ENCODE measurements around the gene CD99.
A peak's percentile ranks its signal among the peaks of the same experiment; 100 is the strongest.

Gene CD99, protein sequence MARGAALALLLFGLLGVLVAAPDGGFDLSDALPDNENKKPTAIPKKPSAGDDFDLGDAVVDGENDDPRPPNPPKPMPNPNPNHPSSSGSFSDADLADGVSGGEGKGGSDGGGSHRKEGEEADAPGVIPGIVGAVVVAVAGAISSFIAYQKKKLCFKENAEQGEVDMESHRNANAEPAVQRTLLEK

DNA sequence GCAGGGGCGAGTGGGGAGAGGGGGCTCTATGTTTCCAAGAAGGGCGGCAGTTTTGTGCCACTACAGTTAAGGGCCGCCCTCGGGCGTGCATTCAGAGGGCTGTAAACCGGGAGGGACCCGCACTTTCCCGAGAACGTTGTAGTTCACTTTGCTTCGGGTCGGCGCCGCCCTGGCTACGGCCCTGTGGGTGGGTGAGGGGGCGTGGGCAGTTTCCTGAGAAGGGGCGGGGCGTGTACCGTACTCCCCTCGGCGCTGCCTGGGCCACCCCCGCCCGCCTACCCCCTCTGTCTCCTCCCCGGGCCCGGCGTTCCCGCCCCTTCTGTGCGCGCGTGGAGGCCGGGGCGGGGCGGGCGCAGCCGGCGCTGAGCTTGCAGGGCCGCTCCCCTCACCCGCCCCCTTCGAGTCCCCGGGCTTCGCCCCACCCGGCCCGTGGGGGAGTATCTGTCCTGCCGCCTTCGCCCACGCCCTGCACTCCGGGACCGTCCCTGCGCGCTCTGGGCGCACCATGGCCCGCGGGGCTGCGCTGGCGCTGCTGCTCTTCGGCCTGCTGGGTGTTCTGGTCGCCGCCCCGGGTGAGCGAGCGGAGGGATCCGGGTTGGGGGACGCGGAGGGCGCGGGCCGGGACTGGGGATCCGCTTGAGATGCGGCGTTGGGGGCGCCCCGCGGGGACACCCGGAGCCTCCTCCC lies at the start of gene CD99:
CD99 (plus strand) TSS at position 440 of the 687 bp plus-strand sequence; CDS start at position 506, 66 bp downstream.
- in situ Hi-C loops (cut with HindIII; ENCODE audit: low pct_ligation_motif_present, low pct_unique_long_range_greater_than_20kb, low sequenced_read_pairs), result no loop called here
- peak; percentile 68 for DNase-seq

DNA sequence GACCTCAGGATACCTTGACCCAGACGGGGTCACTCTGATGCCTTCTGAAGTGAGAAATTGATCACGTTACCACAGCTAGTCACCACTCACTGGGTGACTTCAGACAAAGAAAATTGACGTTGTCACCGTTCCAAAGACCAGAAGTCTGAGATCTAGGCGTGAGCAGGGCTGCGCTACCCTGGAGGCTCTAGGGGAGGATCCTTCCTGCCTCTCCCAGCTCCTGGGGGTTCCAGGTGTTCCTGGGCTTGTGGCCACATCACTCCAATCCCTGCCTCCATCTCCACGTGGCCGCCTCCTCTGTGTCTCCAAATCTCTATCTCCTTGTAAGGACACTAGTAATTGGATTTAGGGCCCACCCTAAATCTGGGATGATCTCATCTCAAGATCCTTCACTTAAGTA lies 48.9 kb upstream of the CD99 start:
- in situ Hi-C loops (cut with HindIII; ENCODE audit: low pct_ligation_motif_present, low pct_unique_long_range_greater_than_20kb, low sequenced_read_pairs), result no loop called here
- no peak for DNase-seq

DNA sequence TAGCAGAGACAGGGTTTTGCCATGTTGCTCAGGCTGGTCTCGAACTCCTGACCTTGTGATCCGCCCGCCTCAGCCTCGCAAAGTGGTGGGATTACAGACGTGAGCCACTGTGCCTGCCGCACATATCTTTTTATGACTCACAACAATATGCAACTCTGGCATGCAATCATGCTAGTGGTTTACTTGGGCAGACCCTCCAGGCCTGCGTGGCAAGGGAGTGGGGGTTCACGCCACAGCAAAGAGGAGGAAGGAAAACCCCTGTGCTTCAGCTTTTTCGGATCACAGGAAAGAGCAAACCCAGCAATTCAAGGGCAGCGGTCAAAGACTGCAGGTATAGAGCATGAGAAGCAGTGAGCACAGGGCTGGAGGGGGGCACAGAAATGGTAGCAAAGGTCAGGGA lies 48.3 kb upstream of the CD99 start:
- in situ Hi-C loops (cut with HindIII; ENCODE audit: low pct_ligation_motif_present, low pct_unique_long_range_greater_than_20kb, low sequenced_read_pairs), result no loop called here

DNA sequence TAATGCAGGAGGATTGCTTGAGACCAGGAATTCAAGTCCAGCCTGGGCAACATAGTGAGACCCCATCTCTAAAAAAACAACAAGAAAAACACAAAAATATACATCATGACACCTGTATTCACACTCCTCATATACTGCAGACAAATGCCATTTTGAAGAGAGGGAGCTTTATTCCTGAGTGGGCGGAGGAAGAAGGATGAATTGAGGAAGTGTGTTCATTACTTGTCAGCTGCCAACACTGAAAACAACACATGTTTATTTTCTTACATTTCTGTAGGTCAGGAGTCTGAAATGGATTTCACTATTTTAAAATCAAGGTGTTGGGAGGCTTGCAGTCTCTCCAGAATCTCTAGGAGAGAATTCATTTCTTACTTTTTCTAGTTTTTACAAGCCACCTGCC lies 47.2 kb upstream of the CD99 start:
- no peak for DNase-seq
- in situ Hi-C loops (cut with HindIII; ENCODE audit: low pct_ligation_motif_present, low pct_unique_long_range_greater_than_20kb, low sequenced_read_pairs), result no loop called here

More for the DNA sequence above, 48.3 kb upstream of the CD99 start:
- no peak for DNase-seq

GRCh38 chrX:2645563-2645962 lies 45.5 kb upstream of the CD99 start:
- in situ Hi-C loops (cut with HindIII; ENCODE audit: low pct_ligation_motif_present, low pct_unique_long_range_greater_than_20kb, low sequenced_read_pairs), result no loop called here
- DNase-seq, result no peak

GRCh38 chrX:2647627-2648026 lies 43.5 kb upstream of the CD99 start:
- in situ Hi-C loops (cut with HindIII; ENCODE audit: low pct_ligation_motif_present, low pct_unique_long_range_greater_than_20kb, low sequenced_read_pairs), result no loop called here
- DNase-seq, result no peak

DNA sequence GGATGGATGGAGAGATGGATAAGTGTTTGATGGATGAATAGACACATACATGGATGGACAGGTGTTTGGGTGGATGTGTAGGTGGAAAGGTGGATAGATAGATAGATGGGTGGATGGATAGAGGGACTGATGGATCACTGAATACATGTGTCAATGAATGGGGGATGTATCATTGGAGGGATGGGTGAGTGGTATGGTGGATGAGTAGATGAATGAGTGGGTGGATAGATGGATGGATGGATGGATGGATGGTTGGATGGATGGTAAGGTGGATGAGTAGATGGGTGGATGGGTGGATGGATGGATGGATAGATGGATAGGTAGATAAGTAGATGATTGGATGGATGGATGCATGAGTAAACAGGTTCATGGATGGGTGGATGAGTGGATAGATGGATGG lies 41.1 kb upstream of the CD99 start:
- DNase-seq, result no peak
- in situ Hi-C loops (cut with HindIII; ENCODE audit: low pct_ligation_motif_present, low pct_unique_long_range_greater_than_20kb, low sequenced_read_pairs), result no loop called here

DNA sequence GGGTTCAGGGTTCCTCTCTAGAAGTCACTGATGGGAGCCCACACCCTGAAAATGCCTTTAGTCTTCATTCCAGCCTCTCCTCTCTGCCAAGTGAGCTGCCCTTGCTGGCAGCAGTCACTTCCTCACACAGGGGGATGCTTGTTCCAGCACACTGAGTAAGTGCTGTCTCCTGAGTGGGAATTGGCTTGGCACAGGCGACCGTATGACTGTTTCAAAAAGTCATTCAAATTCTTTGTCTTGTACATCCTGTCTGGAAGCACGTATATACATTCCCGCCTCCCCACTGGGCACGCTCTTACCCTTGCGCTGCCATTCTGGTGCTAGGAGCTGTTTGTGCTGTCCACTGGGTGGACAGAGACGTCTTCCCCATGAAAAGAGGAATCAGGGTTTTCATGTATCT lies 40.2 kb upstream of the CD99 start:
- in situ Hi-C loops (cut with HindIII; ENCODE audit: low pct_ligation_motif_present, low pct_unique_long_range_greater_than_20kb, low sequenced_read_pairs), result no loop called here
- DNase-seq, result no peak

DNA sequence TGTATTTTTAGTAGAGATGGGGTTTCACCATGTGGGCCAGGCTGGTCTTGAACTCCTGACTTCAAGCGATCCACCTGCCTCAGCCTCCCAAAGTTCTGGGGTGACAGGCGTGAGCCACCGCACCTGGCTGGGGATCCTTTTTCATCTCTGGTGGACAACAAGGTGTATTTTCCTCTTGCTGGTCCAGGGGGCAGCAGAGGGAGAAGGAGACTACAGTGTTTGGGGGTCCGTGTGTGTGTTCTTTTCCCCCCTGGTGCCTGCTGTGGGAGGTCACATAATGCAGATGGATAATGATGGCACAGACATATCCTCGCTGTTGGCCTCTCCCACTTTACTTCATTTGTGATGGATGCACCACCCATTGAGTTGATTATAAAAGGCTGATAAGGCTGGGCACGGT lies 39.0 kb upstream of the CD99 start:
- DNase-seq, result no peak
- in situ Hi-C loops (cut with HindIII; ENCODE audit: low pct_ligation_motif_present, low pct_unique_long_range_greater_than_20kb, low sequenced_read_pairs), result no loop called here

- in situ Hi-C loops (cut with HindIII; ENCODE audit: low pct_ligation_motif_present, low pct_unique_long_range_greater_than_20kb, low sequenced_read_pairs), result no loop called here
- DNase-seq, result no peak
Observed at GRCh38 chrX:2654436-2655340, 36.4 kb upstream of the CD99 start.

GRCh38 chrX:2656257-2656836 lies 34.7 kb upstream of the CD99 start:
- in situ Hi-C loops (cut with HindIII; ENCODE audit: low pct_ligation_motif_present, low pct_unique_long_range_greater_than_20kb, low sequenced_read_pairs), result no loop called here
- DNase-seq, result no peak

DNA sequence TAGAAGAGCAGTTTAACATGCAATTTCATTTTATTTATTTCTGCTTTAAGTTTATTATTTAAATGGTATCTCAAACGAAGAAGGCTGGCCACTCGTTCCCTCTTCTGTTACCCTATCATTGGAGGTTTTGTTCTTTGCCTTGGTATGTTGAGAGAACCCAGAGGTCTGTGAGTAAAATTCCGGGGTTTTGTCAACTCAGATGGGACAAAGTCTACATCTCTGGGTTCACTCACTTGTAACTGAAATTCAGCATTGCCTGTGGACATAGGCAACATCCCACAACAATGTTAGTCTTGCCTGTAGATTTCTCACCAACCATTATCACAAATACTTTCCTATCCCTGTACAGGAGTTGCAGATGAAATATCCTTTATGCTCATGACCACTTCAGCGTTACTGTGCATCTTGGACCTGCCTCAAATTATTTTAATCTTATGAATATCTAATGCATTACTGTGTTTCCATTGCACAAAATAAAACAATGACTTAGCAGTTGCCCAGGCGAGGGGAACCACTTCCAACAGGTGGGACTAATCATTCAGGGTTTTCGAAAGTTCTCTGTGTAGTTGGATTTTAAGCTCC lies 33.5 kb upstream of the CD99 start:
- no peak for DNase-seq
- in situ Hi-C loops (cut with HindIII; ENCODE audit: low pct_ligation_motif_present, low pct_unique_long_range_greater_than_20kb, low sequenced_read_pairs), result no loop called here

GRCh38 chrX:2658585-2659292 lies 32.4 kb upstream of the CD99 start:
- in situ Hi-C loops (cut with HindIII; ENCODE audit: low pct_ligation_motif_present, low pct_unique_long_range_greater_than_20kb, low sequenced_read_pairs), result no loop called here
- DNase-seq, result no peak

- no peak for DNase-seq
- in situ Hi-C loops (cut with HindIII; ENCODE audit: low pct_ligation_motif_present, low pct_unique_long_range_greater_than_20kb, low sequenced_read_pairs), result no loop called here
Observed at GRCh38 chrX:2662586-2662985, 28.5 kb upstream of the CD99 start.

- DNase-seq, result no peak
- in situ Hi-C loops (cut with HindIII; ENCODE audit: low pct_ligation_motif_present, low pct_unique_long_range_greater_than_20kb, low sequenced_read_pairs), result no loop called here
Observed at GRCh38 chrX:2664502-2664901, 26.6 kb upstream of the CD99 start.

DNA sequence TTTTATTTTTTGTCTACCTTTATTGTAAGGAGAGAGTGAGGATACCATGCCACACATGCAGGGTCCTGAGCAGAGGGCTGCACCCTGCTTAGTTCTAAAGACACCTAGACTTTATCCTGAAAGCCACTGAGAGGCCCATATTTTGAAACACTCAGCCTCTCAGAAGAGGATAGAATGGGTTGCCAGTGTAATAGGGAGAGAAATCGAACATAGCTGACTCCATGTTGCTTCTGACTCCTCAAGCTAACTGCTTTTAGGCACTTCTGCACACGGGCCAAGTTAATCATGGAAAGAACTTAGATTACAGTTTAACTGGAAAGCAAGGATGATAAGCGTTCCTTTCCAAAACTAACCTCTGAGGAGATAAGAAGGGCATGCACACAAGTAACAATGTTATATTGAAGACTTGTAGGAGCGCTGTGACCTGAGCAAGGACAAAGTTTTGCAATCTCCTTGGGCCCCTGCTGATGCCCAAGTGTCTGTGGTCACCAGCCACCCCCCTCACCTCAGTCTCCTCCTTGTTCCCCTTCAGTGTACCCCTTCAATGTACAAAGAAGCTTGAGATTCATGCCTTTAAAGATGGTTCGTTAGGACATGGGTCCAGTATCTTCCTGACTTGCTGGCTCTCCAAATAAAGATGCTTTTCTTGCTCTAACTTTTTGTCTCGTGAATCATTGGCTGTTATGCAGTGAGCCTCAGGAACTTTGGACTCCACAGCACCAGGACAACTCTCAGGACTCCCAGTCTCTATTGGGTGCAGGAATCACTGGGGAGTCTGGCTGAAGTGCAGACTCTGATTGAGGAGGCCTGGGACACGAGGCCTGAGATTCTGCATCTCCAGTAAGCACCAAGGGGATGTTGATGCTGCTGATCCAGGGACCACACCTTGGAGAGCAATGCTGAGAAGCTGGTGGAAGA lies 25.4 kb upstream of the CD99 start:
- no peak for DNase-seq
- in situ Hi-C loops (cut with HindIII; ENCODE audit: low pct_ligation_motif_present, low pct_unique_long_range_greater_than_20kb, low sequenced_read_pairs), result no loop called here

GRCh38 chrX:2666491-2666890 lies 24.6 kb upstream of the CD99 start:
- DNase-seq, result no peak
- in situ Hi-C loops (cut with HindIII; ENCODE audit: low pct_ligation_motif_present, low pct_unique_long_range_greater_than_20kb, low sequenced_read_pairs), result no loop called here

All from ACHN (cell line).